Mesendoderm (in vitro differentiated cells): ENCODE data around the gene GABRG3.
"Not testable (repeated sequence)": the region's sequence is repeated elsewhere in the genome, so short reads cannot be mapped to it uniquely, and the experiment has no call there.

ENCODE experiments used
- DNase-seq: peaks from one replicate; pipeline ENCODE4 v3.0.0; 2013
- H2AK5ac ChIP-seq: 2 replicates; pipeline ENCODE4 v1.6.1; 2013; ENCODE audit warnings: low read length, inconsistent platforms
- H2BK120ac ChIP-seq: 2 replicates; pipeline ENCODE4 v1.6.1; 2013; ENCODE audit warnings: low read depth, mild to moderate bottlenecking, low read length, moderate library complexity, mixed read lengths
- H2BK15ac ChIP-seq: replicated peaks from 2 replicates; pipeline ENCODE4 v1.6.1; 2013; ENCODE audit warnings: low read depth, mild to moderate bottlenecking, moderate library complexity
- H2BK5ac ChIP-seq: 2 replicates; pipeline ENCODE4 v1.6.1; 2013; ENCODE audit warnings: low read length, inconsistent platforms
- H3K18ac ChIP-seq: 2 replicates; pipeline ENCODE4 v1.6.1; 2013; ENCODE audit warnings: mild to moderate bottlenecking, low read length, mixed read lengths
- H3K23ac ChIP-seq: one replicate; pipeline ENCODE4 v1.6.1; 2013; ENCODE audit warnings: low read length
- H3K27ac ChIP-seq: 2 replicates; pipeline ENCODE4 v1.5.1; 2013; ENCODE audit warnings: low read depth, mild to moderate bottlenecking, inconsistent platforms, low read length, moderate library complexity
- H3K27me3 ChIP-seq: 2 replicates; pipeline ENCODE4 v1.6.1; 2013; ENCODE audit warnings: low read length, control low read depth, mild to moderate bottlenecking, inconsistent platforms; ENCODE audit not compliant: insufficient read depth, poor library complexity
- H3K36me3 ChIP-seq: 2 replicates; pipeline ENCODE4 v1.6.1; 2013; ENCODE audit warnings: low read length, inconsistent platforms; ENCODE audit not compliant: control insufficient read depth, insufficient read depth
- H3K4ac ChIP-seq: one replicate; pipeline ENCODE4 v1.6.1; 2013; ENCODE audit warnings: low read depth, mild to moderate bottlenecking, low read length, moderate library complexity
- H3K4me1 ChIP-seq: 2 replicates; pipeline ENCODE4 v1.6.1; 2013; ENCODE audit warnings: low read depth, low read length, inconsistent platforms; ENCODE audit not compliant: control insufficient read depth
- H3K4me2 ChIP-seq: 2 replicates; pipeline ENCODE4 v1.6.1; 2013; ENCODE audit warnings: low read length
- H3K4me3 ChIP-seq: 2 replicates; pipeline ENCODE4 v1.5.1; 2013; ENCODE audit warnings: mild to moderate bottlenecking, low read length
- H3K56ac ChIP-seq: one replicate; pipeline ENCODE4 v1.6.1; 2013; ENCODE audit warnings: low read length
- H3K79me1 ChIP-seq: 2 replicates; pipeline ENCODE4 v1.6.1; 2013; ENCODE audit warnings: low read length, inconsistent platforms
- H3K79me2 ChIP-seq: 2 replicates; pipeline ENCODE4 v1.6.1; 2013; ENCODE audit warnings: mild to moderate bottlenecking, low read length; ENCODE audit not compliant: control insufficient read depth, insufficient read depth
- H3K9ac ChIP-seq: 2 replicates; pipeline ENCODE4 v1.6.1; 2013; ENCODE audit warnings: low read length, inconsistent platforms
- H4K5ac ChIP-seq: one replicate; pipeline ENCODE4 v1.6.1; 2013; ENCODE audit warnings: low read length
- H4K8ac ChIP-seq: one replicate; pipeline ENCODE4 v1.6.1; 2013; ENCODE audit warnings: low read depth, mild to moderate bottlenecking, control low read depth, low read length, moderate library complexity
- WGBS: extraction: QIAGEN DNeasy Blood & Tissue Kit; methylation state at CpG from one replicate; pipeline ENCODE4 v1.1.7; 2013; ENCODE audit warnings: low lambda C conversion rate, missing lambda C conversion rate; ENCODE audit not compliant: insufficient coverage; ENCODE audit errors: extremely low coverage; 5-methylcytosine and 5-hydroxymethylcytosine counted together

Gene GABRG3

GRCh38 chr15:27359586-27359985 lies 388.6 kb downstream of the GABRG3 start:
- H3K23ac ChIP-seq = no peak overlapping the region
- no peak overlapping the region for H4K5ac ChIP-seq
- DNase-seq = no peak
- no peak overlapping the region for H2BK15ac ChIP-seq
- no peak overlapping the region for H2AK5ac ChIP-seq
- H4K8ac ChIP-seq = no peak overlapping the region
- H3K27me3 ChIP-seq = no peaks in the 10 kb centered on the region
- no peak overlapping the region for H3K9ac ChIP-seq
- no peaks in the 10 kb centered on the region for H3K79me1 ChIP-seq
- H3K4me1 ChIP-seq = no peaks in the 10 kb centered on the region
- H3K4me2 ChIP-seq = no peak overlapping the region
- no peak overlapping the region for H3K27ac ChIP-seq
- H2BK120ac ChIP-seq = no peak overlapping the region
- H3K79me2 ChIP-seq = no peaks in the 10 kb centered on the region
- H3K18ac ChIP-seq = no peak overlapping the region
- no peak overlapping the region for H2BK5ac ChIP-seq
- H3K36me3 ChIP-seq = no peaks in the 10 kb centered on the region
- no peak overlapping the region for H3K4me3 ChIP-seq
- WGBS = no CpG with 5 or more reads among the region's 7 CpGs
- H3K4ac ChIP-seq = no peak overlapping the region
- H3K56ac ChIP-seq = no peak overlapping the region

- Histone ChIP-seq H2AK5ac (no peak overlapping the region), H3K27me3 (no peaks in the 10 kb centered on the region), H3K18ac (no peak overlapping the region), H3K4me3 (no peak overlapping the region), H4K5ac (no peak overlapping the region), H2BK120ac (no peak overlapping the region), H3K79me1 (no peaks in the 10 kb centered on the region), H3K56ac (no peak overlapping the region), H2BK5ac (no peak overlapping the region), H3K79me2 (no peaks in the 10 kb centered on the region), H2BK15ac (no peak overlapping the region), H3K23ac (no peak overlapping the region), H3K4ac (no peak overlapping the region), H3K4me2 (no peak overlapping the region), H3K4me1 (no peaks in the 10 kb centered on the region), H3K9ac (no peak overlapping the region), H4K8ac (no peak overlapping the region), H3K36me3 (no peaks in the 10 kb centered on the region), H3K27ac (no peak overlapping the region)
- no CpG with 5 or more reads among the region's 7 CpGs for WGBS
- DNase-seq = no peak
These were observed 389.3 kb downstream of the GABRG3 start for GRCh38 chr15:27360316-27360715.

DNA sequence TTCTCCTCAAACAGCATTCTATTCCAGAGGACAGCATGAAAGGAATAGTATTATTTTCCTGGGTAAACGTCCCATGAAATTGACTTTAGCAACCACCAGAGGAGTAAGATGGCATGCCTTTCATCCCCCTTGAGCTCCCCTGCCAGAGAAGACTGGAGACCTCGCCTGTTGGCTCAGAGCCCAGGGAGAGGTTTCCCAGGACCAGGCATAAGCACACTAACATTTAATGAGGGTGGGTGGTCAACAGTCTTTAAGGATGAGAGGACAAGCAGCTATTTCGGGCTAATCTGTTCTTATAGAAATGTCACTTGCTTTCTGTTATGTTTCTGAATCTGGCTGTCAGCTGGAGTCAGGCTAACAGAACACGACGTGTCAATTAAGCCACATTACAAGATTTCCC lies 390.5 kb downstream of the GABRG3 start:
- Histone ChIP-seq H3K9ac (no peak overlapping the region), H4K5ac (no peak overlapping the region), H3K56ac (no peak overlapping the region), H2BK120ac (no peak overlapping the region), H3K79me2 (no peaks in the 10 kb centered on the region), H3K4me1 (no peaks in the 10 kb centered on the region), H2BK15ac (no peak overlapping the region), H3K27ac (no peak overlapping the region), H2BK5ac (no peak overlapping the region), H2AK5ac (no peak overlapping the region), H3K18ac (no peak overlapping the region), H3K4me2 (no peak overlapping the region), H3K36me3 (no peaks in the 10 kb centered on the region), H3K4me3 (no peak overlapping the region), H3K4ac (no peak overlapping the region), H3K79me1 (no peaks in the 10 kb centered on the region), H3K27me3 (no peaks in the 10 kb centered on the region), H4K8ac (no peak overlapping the region), H3K23ac (no peak overlapping the region)
- no peak for DNase-seq
- WGBS = no CpG with 5 or more reads among the region's 5 CpGs

GRCh38 chr15:27365456-27365855 lies 394.5 kb downstream of the GABRG3 start:
- no peak for DNase-seq
- no peaks in the 10 kb centered on the region for H3K27me3 ChIP-seq
- H3K79me2 ChIP-seq = no peaks in the 10 kb centered on the region
- H3K79me1 ChIP-seq = no peaks in the 10 kb centered on the region
- no peak overlapping the region for H2BK15ac ChIP-seq
- H4K8ac ChIP-seq = no peak overlapping the region
- H3K56ac ChIP-seq = no peak overlapping the region
- H3K36me3 ChIP-seq = no peaks in the 10 kb centered on the region
- no peak overlapping the region for H3K27ac ChIP-seq
- H3K18ac ChIP-seq = no peak overlapping the region
- H3K23ac ChIP-seq = no peak overlapping the region
- no peak overlapping the region for H2BK5ac ChIP-seq
- H3K4ac ChIP-seq = no peak overlapping the region
- no CpG with 5 or more reads among the region's 2 CpGs for WGBS
- no peak overlapping the region for H3K9ac ChIP-seq
- no peak overlapping the region for H4K5ac ChIP-seq
- H3K4me1 ChIP-seq = no peaks in the 10 kb centered on the region
- H3K4me2 ChIP-seq = no peak overlapping the region
- H3K4me3 ChIP-seq = no peak overlapping the region
- H2BK120ac ChIP-seq = no peak overlapping the region
- H2AK5ac ChIP-seq = no peak overlapping the region

DNA sequence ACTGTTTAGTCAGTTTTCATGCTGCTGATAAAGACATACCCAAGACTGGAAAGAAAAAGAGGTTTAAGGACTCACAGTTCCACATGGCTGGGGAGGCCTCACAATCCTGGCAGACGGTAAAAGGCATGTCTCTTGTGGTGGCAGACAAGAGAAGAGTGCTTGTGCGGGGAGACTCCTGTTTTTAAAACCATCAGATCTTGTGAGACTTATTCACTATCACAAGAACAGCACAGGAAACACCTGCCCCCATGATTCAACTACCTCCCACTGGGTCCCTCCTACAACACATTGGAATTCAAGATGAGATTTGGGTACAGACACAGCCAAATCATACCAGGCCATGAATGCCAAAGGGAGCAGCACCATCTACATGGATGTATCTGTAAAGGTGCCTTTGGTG lies 406.4 kb downstream of the GABRG3 start:
- not testable (repeated sequence) for H3K4me3 ChIP-seq, H2BK15ac ChIP-seq, H3K36me3 ChIP-seq, H2AK5ac ChIP-seq, H3K9ac ChIP-seq, H2BK5ac ChIP-seq, H3K56ac ChIP-seq, H3K4me1 ChIP-seq, H3K79me2 ChIP-seq, H2BK120ac ChIP-seq, H3K4me2 ChIP-seq, H3K4ac ChIP-seq, H4K5ac ChIP-seq, H3K18ac ChIP-seq, H3K27ac ChIP-seq, H3K79me1 ChIP-seq, DNase-seq, H4K8ac ChIP-seq, H3K27me3 ChIP-seq, H3K23ac ChIP-seq
- WGBS = no CpG with 5 or more reads among the region's 2 CpGs

GRCh38 chr15:27382361-27383025 lies 411.5 kb downstream of the GABRG3 start:
- Histone ChIP-seq H3K4me2 (no peak overlapping the region), H2BK120ac (no peak overlapping the region), H3K4me1 (no peaks in the 10 kb centered on the region), H3K9ac (no peak overlapping the region), H3K18ac (no peak overlapping the region), H4K8ac (no peak overlapping the region), H2AK5ac (no peak overlapping the region), H3K79me2 (no peaks in the 10 kb centered on the region), H2BK5ac (no peak overlapping the region), H3K27me3 (no peaks in the 10 kb centered on the region), H4K5ac (no peak overlapping the region), H3K27ac (no peak overlapping the region), H2BK15ac (no peak overlapping the region), H3K79me1 (no peaks in the 10 kb centered on the region), H3K4me3 (no peak overlapping the region), H3K56ac (no peak overlapping the region), H3K4ac (no peak overlapping the region), H3K23ac (no peak overlapping the region), H3K36me3 (no peaks in the 10 kb centered on the region)
- DNase-seq = no peak
- WGBS = 100% methylated on average over 1 of the region's 8 CpGs
